ENCODE data around the gene PFKFB3.
"Not testable (repeated sequence)": the region's sequence is repeated elsewhere in the genome, so short reads cannot be mapped to it uniquely, and the experiment has no call there.

DNA sequence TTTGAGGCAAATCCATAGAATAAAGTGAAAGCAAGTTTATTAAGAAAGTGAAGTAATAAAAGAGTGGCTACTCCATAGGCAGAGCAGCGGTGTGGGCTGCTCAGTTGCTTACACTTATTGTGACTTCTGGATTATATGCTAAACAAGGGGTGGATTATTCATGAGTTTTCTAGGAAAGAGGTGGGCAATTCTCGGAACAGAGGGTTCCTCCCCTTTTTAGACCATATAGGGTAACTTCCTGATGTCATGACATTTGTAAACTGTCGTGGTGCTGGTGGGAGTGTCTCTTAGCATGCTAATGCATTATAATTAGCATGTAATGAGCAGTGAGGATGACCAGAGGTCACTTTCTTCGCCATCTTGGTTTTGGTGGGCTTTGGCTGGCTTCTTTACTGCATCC is 93.7 kb downstream of the PFKFB3 start:
- TF ChIP-seq, protein P1, sequence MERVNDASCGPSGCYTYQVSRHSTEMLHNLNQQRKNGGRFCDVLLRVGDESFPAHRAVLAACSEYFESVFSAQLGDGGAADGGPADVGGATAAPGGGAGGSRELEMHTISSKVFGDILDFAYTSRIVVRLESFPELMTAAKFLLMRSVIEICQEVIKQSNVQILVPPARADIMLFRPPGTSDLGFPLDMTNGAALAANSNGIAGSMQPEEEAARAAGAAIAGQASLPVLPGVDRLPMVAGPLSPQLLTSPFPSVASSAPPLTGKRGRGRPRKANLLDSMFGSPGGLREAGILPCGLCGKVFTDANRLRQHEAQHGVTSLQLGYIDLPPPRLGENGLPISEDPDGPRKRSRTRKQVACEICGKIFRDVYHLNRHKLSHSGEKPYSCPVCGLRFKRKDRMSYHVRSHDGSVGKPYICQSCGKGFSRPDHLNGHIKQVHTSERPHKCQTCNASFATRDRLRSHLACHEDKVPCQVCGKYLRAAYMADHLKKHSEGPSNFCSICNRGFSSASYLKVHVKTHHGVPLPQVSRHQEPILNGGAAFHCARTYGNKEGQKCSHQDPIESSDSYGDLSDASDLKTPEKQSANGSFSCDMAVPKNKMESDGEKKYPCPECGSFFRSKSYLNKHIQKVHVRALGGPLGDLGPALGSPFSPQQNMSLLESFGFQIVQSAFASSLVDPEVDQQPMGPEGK (CRISPR knock-in tag; IDR thresholded peaks at IDR 0.05; ENCODE audit: borderline replicate concordance): not testable (repeated sequence)
- TF ChIP-seq ZC3H10 (CRISPR knock-in tag; IDR thresholded peaks at IDR 0.05); ZNF565 (CRISPR knock-in tag; conservative IDR thresholded peaks at IDR 0.05; ENCODE audit: low read depth); BACH2 (CRISPR knock-in tag; IDR thresholded peaks at IDR 0.05; ENCODE audit: borderline replicate concordance); GLIS3 (CRISPR knock-in tag; IDR thresholded peaks at IDR 0.05): not testable (repeated sequence)
- TF ChIP-seq, protein P2, sequence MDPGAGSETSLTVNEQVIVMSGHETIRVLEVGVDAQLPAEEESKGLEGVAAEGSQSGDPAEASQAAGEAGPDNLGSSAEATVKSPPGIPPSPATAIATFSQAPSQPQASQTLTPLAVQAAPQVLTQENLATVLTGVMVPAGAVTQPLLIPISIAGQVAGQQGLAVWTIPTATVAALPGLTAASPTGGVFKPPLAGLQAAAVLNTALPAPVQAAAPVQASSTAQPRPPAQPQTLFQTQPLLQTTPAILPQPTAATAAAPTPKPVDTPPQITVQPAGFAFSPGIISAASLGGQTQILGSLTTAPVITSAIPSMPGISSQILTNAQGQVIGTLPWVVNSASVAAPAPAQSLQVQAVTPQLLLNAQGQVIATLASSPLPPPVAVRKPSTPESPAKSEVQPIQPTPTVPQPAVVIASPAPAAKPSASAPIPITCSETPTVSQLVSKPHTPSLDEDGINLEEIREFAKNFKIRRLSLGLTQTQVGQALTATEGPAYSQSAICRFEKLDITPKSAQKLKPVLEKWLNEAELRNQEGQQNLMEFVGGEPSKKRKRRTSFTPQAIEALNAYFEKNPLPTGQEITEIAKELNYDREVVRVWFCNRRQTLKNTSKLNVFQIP (CRISPR knock-in tag; IDR thresholded peaks at IDR 0.05; ENCODE audit: borderline replicate concordance, low read depth): not testable (repeated sequence)
- TF ChIP-seq, protein P3, sequence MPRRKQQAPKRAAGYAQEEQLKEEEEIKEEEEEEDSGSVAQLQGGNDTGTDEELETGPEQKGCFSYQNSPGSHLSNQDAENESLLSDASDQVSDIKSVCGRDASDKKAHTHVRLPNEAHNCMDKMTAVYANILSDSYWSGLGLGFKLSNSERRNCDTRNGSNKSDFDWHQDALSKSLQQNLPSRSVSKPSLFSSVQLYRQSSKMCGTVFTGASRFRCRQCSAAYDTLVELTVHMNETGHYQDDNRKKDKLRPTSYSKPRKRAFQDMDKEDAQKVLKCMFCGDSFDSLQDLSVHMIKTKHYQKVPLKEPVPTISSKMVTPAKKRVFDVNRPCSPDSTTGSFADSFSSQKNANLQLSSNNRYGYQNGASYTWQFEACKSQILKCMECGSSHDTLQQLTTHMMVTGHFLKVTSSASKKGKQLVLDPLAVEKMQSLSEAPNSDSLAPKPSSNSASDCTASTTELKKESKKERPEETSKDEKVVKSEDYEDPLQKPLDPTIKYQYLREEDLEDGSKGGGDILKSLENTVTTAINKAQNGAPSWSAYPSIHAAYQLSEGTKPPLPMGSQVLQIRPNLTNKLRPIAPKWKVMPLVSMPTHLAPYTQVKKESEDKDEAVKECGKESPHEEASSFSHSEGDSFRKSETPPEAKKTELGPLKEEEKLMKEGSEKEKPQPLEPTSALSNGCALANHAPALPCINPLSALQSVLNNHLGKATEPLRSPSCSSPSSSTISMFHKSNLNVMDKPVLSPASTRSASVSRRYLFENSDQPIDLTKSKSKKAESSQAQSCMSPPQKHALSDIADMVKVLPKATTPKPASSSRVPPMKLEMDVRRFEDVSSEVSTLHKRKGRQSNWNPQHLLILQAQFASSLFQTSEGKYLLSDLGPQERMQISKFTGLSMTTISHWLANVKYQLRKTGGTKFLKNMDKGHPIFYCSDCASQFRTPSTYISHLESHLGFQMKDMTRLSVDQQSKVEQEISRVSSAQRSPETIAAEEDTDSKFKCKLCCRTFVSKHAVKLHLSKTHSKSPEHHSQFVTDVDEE (CRISPR knock-in tag; IDR thresholded peaks at IDR 0.05): not testable (repeated sequence)
- TF ChIP-seq, protein P4, sequence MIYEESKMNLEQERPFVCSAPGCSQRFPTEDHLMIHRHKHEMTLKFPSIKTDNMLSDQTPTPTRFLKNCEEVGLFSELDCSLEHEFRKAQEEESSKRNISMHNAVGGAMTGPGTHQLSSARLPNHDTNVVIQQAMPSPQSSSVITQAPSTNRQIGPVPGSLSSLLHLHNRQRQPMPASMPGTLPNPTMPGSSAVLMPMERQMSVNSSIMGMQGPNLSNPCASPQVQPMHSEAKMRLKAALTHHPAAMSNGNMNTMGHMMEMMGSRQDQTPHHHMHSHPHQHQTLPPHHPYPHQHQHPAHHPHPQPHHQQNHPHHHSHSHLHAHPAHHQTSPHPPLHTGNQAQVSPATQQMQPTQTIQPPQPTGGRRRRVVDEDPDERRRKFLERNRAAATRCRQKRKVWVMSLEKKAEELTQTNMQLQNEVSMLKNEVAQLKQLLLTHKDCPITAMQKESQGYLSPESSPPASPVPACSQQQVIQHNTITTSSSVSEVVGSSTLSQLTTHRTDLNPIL (CRISPR knock-in tag; IDR thresholded peaks at IDR 0.05; ENCODE audit: low read depth): not testable (repeated sequence)

Measured in SK-N-SH treated with all-trans-retinoic acid at 6 μM for 48 hours (cell line).